HG03097 (cell line): Measurements from ENCODE around the gene SPCS2.
"Not testable (repeated sequence)": the region's sequence is repeated elsewhere in the genome, so short reads cannot be mapped to it uniquely, and the experiment has no call there.

ENCODE experiments used
- ATAC-seq: cut with Tn5 transposase; IDR thresholded peaks from one replicate; pipeline ENCODE4 v1.9.1; 2021; ENCODE audit not compliant: unreplicated experiment, low FRiP score

Gene SPCS2

DNA sequence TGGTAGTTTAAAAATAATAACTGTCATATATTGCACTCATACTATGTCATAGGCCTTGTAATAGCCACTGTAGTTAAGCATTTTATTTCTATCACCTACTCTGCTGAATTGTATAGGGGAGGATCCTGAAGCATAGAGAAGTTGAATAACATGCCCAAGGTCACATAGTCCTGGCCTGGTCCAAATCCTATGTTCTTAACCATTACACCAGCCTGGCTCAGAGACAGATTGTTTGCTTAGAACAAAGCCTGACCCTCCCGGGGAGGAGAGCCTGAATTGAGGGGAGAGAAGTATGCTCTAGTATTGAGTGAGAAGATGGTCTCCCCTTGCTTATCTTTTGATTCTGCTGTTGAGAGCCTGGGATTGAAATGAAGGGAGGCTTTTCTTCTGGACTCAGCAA, 41.9 kb downstream of the SPCS2 start:
- ATAC-seq = no peak

DNA sequence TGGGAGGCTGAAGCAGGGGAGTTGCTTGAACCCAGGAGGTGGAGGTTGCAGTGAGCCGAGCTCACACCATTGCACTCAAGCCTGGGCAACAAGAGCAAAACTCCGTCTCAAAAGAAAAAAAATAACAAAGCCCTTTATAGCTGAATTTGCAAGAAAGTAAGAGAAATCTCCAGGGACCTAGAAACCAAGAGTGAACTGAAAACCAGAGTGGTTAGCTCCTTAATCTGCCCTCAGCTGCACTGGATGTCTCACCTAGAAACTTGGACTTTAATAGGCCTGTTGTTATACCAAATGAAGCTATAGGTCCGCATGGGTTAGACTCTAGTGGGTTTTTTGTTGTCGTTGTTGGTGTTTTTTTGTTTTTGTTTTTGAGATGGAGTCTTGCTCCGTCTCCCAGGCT, 43.8 kb downstream of the SPCS2 start:
- ATAC-seq = no peak

DNA sequence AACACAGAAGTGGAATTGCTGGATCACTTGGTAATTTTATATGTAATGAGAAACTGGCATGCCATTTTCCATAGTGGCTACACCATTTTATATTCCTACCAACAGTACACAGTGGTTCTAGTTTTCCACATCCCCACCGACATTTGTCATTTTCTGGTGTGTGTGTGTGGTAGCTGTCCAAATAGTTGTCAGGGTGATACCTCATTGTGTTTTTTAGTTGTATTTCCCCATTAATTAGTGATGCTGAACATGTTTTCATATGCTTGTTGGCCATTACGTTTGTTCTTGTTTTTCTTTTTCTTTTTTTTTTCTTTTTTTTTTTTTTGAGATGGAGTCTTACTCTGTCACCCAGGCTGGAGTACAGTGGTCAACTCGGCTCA, 51.9 kb downstream of the SPCS2 start:
- ATAC-seq = no peak

DNA sequence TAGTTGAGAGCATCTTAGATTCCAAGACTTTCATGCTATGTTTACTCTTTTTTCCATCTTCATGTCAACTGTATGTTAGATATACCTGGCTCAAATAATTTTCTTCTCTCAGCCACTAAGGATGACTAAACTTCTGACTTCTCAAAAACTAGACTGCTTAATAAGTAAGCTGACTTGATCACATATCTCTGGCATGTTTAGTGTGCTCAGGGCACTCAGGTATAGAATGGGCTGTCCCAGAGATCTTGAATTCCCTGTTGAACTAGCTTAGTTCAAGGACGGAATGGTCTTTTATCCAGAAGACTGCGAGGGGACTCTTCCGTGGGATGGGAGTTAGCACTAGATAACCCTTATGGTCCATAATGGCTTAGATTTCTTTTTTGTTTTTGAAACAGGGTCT, 52.6 kb downstream of the SPCS2 start:
- no peak for ATAC-seq

GRCh38 chr11:75002516-75002915, 53.5 kb downstream of the SPCS2 start:
- ATAC-seq = no peak

DNA sequence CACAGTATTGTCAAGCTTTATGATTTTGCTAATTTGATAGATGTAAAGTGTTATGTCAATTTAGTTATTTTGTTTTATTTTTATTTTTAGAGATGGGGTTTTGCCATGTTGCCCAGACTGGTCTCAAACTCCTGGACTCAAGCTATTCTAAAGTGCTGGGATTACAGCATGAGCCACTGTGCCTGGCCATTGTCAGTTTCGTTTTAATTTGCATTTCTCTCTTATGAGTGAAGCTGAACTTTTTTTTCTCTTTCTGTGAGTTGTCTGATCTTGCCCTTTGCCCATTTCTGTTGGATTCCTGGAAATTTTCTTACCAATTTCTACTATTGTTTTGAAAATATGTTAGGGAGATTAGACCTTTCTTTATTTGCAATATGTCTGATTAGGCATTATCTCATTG, 55.1 kb downstream of the SPCS2 start:
- ATAC-seq = no peak

DNA sequence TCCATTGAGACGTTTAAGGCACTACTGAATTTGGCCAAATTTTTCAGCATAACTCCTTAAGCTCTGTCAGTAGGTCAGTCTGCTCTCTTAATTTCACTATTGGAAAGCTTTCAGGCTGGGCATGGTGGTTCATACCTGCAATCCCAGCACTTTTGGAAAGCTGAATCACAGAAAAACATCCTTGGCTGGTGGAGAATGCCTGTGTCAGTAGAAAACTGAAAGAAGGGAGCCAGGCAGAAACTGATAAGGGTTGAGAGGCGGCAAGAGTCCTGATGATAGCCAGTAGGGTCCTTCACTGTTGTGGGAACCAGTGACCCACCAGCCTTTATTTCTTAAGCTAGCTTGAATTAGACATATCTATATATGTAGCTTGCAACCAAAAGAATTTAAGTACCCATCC, 62.3 kb downstream of the SPCS2 start:
- ATAC-seq = no peak

- ATAC-seq = no peak
Observed at GRCh38 chr11:75011872-75012271, 62.8 kb downstream of the SPCS2 start.

GRCh38 chr11:75013051-75013450, 64.0 kb downstream of the SPCS2 start:
- no peak for ATAC-seq

DNA sequence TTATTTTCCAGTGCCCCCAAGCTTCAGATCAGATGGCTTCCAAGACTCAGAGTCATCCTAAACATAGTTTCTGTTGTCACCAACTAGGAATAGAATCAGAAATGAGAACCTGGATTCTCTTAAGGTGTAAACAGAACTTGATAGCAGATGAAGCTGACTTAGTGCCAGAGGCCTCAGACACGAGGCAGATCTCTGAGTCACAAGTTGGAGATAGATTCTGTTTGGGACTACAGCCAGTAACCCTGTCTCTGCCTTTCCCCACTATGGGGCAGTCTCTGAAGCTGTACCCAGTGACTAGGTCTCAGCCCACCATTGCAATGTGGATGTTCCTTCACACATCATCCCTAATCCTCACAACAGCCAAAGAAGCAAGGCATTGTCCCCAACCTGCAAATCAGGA, 65.1 kb downstream of the SPCS2 start:
- ATAC-seq = no peak

DNA sequence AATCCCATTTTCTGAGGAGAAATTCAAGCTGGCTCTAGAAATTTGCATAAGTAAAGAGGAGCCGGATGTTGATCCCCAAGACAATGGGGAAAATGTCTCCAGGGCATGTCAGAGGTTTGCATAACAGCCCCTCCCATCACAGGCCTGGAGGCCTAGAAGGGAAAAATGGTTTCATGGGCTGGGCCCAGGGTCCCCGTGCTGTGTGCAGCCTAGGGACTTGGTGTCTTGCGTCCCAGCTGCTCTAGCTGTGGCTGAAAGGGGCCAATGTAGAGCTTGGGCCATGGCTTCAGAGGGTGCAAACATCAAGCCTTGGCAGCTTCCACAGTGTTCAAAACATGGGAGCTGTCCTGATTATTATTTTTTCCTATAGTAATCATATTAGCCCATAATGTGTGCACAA, 70.1 kb downstream of the SPCS2 start:
- not testable (repeated sequence) for ATAC-seq

DNA sequence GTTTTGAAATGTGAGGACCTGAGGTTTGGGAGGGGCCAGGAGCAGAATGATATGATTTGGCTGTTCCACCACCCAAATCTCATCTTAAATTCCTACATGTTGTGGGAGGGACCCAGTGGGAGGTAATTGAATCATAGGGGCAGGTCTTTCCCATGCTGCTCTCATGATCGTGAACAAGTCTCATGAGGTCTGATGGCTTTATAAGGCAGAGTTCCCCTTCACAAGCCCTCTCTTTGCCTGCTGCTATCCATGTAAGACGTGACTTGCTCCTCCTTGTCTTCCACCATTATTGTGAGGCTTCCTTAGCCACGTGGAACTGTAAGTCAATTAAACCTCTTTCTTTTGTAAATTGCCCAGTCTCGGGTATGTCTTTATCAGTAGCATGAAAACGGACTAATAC, 71.3 kb downstream of the SPCS2 start:
- not testable (repeated sequence) for ATAC-seq

- peak; percentile 60 for ATAC-seq
Observed at GRCh38 chr11:75022296-75022695, 73.2 kb downstream of the SPCS2 start.

GRCh38 chr11:75022759-75023396, 73.8 kb downstream of the SPCS2 start:
- ATAC-seq = peak; percentile 57

GRCh38 chr11:75023446-75024067, 74.5 kb downstream of the SPCS2 start:
- no peak for ATAC-seq

- ATAC-seq = no peak
Observed at GRCh38 chr11:75024068-75024449, 75.0 kb downstream of the SPCS2 start.

DNA sequence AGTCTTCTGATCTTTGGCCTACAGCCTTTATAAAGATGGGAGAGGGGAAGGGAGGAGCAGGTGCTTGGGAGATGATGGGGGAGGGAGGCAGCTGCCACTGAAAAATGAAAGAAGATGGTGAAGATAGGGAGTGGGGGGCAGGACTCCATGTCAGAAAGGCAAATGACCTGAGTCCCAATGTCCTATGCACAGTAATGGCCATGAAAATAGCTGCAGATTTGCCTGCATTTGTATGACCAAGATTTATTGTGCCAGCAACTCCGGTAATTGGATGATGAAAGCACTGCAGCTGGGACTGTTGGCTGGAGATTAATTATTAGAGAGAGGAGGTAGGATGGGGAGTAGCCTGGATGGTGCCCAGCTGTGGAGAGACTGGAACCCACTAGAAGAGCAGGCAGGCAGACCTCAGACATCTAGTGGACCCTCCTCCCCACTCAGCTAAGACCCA, 75.7 kb downstream of the SPCS2 start:
- no peak for ATAC-seq

DNA sequence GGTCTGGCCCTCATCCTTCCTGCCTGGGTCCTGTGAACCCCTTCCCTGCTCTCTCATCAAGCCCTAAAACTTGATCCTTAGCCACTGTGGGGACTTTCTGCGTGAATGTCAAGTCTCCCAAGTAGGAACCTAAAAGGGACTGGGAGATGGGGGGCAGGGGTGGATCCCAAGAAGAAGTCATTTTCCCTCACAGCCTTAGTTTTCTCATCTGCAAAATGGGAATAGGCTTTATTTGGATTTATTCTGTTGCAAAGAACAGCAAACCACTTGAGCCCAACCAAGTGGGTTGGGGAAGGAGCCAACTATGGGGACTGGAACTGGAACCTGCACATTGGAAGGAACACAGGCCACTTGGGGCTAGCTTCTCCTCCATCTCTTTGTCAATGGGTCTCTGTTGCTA, 76.5 kb downstream of the SPCS2 start:
- no peak for ATAC-seq

DNA sequence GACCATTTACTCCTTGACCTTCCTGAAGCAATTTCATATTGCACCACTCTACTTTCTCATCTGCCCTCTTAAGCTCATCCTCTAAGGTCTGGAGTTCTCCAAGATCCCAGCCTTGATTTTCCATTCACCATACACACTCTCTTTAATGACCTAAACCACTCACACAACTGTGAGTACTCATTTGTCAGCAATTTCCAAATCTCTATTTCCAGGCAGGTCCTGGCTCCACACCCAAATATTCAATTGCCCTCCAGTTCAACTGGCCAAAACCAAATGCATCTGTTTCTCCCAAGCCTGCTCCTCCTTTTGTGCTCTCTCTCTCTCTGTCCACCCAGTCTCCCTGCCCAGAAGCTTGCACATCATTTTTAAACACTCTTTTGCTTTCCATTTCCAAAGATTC, 79.3 kb downstream of the SPCS2 start:
- no peak for ATAC-seq
